ENCODE data around the gene POC1A.

DNA sequence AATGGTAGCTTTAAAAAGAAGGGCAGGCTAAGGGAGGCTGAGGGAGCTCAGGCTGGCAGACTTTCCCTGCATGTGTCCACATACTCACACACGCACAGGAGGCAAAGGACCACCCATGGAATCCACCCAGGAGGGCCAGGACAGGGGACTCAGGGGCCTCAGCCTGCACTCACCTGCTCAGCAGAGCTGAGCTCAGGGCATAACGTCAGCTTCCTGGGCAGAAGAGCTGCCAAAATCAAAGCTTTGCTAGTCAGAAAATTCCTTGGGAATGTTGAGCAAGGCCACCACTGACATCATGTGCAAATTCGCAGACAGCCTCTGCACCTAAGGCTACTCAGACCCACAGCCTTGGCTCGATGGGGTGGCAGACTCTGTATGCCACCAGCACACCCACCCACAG is 27.3 kb upstream of the POC1A start:
- TF ChIP-seq CTCF (conservative IDR thresholded peaks at IDR 0.05; ENCODE audit: low read depth in 2 of 2) (no peak), JUNB (IDR thresholded peaks at IDR 0.05; ENCODE audit: unreplicated experiment) (no peak), EZH2 (IDR thresholded peaks at IDR 0.05; ENCODE audit: low read depth, unreplicated experiment) (no peak), POLR2AphosphoS5 (IDR thresholded peaks at IDR 0.05; ENCODE audit: low read depth) (no peak), CREB1 (CRISPR knock-in tag; IDR thresholded peaks at IDR 0.05; ENCODE audit: low read depth) (no peak), EZH2phosphoT487 (IDR thresholded peaks at IDR 0.05; ENCODE audit: unreplicated experiment) (no peak), ETS1 (IDR thresholded peaks at IDR 0.05) (no peak), ZNF331 (CRISPR knock-in tag; IDR thresholded peaks at IDR 0.05; ENCODE audit: low read depth) (no peak), ZNF114 (CRISPR knock-in tag; IDR thresholded peaks at IDR 0.05) (no peak)
- TF ChIP-seq, protein P1, sequence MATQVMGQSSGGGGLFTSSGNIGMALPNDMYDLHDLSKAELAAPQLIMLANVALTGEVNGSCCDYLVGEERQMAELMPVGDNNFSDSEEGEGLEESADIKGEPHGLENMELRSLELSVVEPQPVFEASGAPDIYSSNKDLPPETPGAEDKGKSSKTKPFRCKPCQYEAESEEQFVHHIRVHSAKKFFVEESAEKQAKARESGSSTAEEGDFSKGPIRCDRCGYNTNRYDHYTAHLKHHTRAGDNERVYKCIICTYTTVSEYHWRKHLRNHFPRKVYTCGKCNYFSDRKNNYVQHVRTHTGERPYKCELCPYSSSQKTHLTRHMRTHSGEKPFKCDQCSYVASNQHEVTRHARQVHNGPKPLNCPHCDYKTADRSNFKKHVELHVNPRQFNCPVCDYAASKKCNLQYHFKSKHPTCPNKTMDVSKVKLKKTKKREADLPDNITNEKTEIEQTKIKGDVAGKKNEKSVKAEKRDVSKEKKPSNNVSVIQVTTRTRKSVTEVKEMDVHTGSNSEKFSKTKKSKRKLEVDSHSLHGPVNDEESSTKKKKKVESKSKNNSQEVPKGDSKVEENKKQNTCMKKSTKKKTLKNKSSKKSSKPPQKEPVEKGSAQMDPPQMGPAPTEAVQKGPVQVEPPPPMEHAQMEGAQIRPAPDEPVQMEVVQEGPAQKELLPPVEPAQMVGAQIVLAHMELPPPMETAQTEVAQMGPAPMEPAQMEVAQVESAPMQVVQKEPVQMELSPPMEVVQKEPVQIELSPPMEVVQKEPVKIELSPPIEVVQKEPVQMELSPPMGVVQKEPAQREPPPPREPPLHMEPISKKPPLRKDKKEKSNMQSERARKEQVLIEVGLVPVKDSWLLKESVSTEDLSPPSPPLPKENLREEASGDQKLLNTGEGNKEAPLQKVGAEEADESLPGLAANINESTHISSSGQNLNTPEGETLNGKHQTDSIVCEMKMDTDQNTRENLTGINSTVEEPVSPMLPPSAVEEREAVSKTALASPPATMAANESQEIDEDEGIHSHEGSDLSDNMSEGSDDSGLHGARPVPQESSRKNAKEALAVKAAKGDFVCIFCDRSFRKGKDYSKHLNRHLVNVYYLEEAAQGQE (IDR thresholded peaks at IDR 0.05; ENCODE audit: unreplicated experiment) = no peak

Measured in GM23338 (cell line).